HG03432 (cell line): ENCODE data around the gene E2F6.

Source experiments
- ATAC-seq: cut with Tn5 transposase; IDR thresholded peaks from one replicate; pipeline ENCODE4 v1.9.1; 2021; ENCODE audit warnings: mild to moderate bottlenecking, moderate library complexity; ENCODE audit not compliant: unreplicated experiment

Gene E2F6

GRCh38 chr2:11493282-11493681, 27.3 kb upstream of the E2F6 start:
- no peak for ATAC-seq

DNA sequence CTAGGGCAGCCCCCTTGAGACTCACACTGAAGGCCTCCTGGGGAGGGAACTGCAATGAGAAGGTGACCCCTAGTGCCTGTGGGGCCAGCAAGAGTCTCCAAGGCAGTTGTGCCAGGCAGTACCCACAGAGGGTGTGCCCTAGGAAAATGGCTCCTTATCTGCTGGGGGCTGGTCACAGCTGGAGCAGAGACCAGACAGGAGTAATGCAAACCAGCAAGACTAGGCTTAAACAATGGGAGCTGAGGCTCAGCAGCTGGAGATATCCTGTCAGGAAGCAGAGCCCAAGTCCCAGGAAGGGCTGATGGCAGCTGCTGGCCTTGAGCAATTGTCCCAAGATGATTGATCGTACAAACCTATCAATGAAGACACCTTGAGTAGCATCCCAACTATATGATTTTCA, 26.8 kb upstream of the E2F6 start:
- ATAC-seq = no peak

- no peak for ATAC-seq
Measured at GRCh38 chr2:11492244-11492643, 26.3 kb upstream of the E2F6 start.

DNA sequence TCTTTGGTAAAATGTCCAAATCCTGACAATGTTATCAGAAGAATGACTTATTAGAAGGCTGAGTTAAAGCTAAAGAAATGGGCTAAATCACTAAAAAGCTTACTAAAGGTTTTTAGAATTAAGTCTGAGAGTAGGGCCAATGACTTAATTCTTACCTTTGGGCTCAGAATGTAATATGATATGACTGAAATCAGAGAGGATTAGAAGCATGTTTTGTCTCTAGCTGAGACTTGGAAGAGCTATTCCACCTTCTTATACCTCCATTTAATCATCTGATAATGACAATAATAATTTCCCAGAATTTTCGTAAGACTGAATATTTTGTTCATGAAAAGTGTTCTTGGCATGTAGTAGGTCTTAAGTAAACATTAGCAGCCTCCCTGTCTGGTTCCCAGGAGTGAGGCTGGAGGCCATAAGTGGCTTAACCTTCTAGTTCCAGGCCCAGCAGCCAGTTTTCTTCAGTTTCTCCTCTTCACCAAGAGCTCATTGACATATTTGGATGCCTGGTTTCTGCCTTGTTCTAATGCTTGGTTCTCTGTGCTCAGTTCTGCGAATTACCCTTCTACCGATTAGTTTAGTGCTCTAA, 25.5 kb upstream of the E2F6 start:
- ATAC-seq = no peak

GRCh38 chr2:11490194-11490593, 24.2 kb upstream of the E2F6 start:
- ATAC-seq = no peak

DNA sequence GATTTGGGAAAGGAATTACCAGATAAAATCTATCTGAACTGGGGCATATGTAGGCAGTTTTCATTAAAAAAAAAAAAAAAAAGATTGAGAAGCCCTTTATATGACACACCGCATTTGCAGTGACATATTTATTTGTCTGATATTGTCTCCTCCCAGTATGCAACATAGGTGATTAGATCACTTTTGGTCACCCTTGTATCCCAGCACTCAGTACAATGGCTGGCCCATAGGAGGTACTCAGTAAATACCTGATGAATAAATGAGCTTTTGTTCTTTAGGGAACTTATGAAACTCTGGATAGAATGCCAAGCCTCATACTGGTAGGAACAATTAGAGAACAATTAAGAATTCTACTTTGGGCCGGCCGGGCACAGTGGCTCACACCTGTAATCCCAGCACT, 22.8 kb upstream of the E2F6 start:
- no peak for ATAC-seq

DNA sequence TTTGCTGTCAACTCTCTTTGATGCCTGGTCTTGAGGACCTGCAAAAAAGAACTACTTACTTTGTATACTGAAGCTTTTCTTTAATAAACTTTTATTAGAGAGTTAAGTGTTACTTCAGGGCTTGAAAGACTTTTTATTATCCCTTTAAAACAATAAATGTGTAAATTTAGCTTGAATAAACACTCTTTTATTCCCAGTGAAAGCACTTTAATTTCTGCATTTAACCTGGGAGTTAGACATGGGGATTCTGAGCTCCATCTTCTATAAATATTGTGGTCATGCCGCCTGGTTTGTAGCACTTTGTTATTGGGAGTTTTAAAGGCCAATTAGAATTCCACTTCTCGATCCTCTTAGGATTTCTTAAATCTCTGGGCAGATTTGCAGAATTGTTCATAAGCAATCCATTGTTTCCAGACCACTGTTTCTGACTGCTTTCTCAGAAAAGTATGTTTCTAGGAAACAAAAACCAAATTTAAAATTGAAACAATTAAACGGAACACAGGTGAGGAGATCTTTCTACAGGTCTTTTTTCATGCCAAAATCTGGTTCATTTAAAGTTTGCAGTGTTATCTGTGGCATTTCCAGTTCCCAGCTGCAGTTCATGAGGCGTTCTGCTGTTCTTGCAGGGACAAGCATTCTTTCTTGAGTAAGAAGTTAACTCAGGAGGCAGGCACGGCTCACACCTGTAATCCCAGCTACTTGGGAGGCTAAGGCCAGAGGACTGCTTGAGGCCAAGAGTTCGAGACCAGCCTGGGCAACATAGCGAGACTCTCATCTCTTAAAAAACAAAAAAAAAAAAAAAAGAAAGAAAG, 18.1 kb upstream of the E2F6 start:
- no peak for ATAC-seq

DNA sequence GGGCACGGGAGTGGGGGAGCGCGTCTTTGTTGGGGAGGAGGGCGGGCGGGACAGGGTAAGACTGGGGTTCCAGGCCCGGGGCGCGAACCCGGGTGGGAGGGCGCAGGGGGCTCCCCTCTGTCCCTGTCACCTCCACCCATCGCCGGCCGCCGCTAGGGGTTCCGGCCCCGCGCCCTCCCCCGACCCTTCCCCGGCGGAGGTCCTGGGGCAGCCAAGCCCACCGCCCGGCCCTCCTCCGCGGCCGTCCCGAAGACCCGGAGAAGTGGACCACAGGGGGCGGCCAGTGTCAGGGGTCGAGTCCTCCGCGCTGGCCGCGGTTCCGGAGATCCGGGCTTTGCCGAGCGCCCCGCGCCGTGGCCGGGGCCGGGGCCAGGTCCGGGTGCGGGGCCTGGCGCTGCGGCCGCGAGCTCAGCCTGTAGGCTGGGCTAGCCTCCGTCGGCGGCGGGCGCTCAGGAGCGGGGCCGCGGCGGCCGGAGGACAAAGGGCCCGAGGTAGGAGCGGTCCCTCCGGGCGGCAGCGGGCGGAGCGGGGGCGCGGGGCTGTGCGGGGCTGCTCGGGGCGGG, 16.6 kb upstream of the E2F6 start:
- no peak for ATAC-seq

DNA sequence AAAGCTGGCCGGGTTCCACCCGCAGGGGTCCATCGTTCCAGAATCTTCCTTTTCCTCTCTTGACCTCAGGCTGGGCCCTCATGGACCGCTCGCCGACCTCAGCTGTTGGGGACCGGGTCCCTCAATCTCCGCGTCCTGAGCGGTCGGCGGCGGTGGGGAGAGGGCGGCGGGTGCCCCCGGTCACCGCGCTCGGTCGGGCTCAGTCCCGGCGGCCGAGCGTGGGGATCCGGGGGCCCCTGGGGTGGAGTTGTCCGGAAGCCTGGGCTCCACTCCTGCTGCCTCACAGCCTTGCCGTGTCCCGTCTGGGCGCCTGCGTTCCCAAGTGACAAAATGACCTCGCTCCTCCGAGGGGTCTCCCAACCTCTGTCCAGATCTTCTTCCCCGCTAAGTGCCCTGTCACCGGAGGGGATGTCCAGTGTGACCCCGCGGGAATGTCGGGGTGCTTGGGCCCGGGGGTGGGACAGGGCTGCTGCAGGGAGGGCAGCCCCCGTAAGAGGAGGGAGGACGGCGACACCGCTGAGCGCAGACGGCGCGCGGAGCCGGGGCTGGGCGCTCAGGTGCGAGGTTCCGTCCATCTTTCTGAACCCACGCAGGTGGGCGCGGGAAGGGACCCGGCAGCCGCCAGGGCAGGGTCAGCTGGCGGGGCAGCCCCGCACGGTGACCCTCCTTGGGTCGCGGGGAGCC, 16.0 kb upstream of the E2F6 start:
- no peak for ATAC-seq

DNA sequence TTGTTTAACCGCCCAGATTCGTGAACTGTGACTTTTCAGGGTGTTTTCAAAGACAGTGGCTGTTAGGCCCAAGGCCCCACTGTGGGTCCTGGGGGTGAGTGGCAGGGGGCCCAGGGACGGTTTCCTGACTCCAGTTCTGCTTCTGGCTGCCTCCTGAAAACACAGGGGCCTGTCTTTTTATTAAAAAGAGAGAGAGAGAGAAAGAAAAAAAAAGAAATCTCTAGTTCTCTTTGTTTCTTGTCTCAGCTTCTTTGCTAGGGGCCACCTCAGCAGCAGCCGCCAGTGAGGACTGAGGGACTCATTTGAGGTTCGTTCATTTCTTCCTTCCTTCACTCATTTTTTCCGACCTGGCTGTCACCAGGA, 15.4 kb upstream of the E2F6 start:
- no peak for ATAC-seq

DNA sequence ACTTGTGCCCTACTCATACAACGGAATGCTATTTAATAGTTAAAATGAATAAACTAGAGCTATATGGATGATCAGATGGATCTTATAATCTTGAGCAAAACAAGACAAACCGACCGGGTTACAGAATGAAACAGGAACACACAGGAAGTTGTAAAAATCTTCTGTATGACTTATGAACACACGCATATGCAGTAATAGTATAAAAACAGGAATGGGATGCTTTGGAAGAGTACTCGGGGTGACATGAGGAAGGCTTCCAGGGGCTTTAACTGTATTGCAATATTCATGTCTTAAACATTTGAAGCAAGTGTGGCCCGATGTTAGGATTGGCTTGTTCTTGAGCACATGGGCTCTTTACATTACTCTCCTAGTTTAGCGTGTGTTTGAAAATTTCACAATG, 14.9 kb upstream of the E2F6 start:
- ATAC-seq = no peak

DNA sequence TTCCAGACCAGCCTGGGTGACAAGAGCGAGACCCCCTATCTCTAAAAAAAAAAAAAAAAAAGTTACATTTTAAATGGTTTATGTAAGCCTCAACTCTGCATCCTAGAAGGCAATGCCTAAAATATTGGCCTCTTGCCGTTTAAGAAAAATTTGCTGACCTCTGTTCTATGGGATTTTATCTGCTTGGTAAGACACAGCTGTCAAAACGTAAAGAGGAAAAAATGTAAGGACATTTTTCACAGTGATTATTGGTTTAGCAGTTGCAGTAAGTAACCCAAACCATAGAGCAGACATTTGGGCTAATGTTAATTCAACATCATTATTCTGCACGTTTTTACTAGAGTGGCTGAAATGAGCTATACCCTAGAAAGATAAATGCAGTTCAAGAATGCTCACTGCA, 14.4 kb upstream of the E2F6 start:
- no peak for ATAC-seq

- no peak for ATAC-seq
Measured at GRCh38 chr2:11478899-11479605, 13.1 kb upstream of the E2F6 start.

- ATAC-seq = no peak
Measured at GRCh38 chr2:11477994-11478393, 12.0 kb upstream of the E2F6 start.

DNA sequence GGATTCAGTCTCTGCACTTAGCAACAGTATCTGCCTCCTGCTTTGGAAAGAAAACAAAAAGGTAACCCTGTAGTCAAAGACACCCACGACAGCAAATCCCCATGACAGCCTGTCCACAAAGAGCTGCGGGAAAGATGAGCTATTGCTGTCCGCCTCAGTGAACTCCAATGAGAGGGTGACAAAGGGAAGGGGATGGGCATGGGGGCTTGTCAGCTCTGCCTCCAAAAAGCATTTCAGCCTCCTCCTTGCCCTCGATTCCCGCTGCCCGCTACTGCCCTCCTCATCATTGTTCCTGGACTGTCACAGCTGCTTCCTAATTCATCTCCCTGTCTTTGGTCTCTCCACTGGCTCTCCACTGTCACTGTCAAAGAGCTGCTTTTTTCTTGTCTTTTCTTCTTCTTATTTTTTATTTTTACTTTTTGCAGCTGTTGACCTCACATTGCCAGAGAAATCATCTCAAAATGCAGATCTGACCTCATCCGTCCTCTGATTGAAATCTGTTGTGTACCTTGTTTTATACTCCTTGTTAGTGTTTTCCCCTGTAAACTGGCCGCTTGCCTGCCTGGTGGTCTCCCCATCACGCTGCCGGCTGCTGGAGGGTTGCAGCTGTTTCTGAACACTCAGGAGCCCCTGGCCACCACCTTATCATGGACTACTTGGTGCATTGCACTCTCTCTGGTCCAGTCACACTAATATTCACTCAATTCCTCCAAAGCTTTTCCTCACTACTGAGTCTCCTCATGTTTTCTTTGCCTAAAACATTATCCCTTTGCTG, 7.9 kb upstream of the E2F6 start:
- ATAC-seq = no peak

GRCh38 chr2:11467749-11468148, 1.8 kb upstream of the E2F6 start:
- no peak for ATAC-seq

- no peak for ATAC-seq
Measured at GRCh38 chr2:11467129-11467649, 1.2 kb upstream of the E2F6 start.

DNA sequence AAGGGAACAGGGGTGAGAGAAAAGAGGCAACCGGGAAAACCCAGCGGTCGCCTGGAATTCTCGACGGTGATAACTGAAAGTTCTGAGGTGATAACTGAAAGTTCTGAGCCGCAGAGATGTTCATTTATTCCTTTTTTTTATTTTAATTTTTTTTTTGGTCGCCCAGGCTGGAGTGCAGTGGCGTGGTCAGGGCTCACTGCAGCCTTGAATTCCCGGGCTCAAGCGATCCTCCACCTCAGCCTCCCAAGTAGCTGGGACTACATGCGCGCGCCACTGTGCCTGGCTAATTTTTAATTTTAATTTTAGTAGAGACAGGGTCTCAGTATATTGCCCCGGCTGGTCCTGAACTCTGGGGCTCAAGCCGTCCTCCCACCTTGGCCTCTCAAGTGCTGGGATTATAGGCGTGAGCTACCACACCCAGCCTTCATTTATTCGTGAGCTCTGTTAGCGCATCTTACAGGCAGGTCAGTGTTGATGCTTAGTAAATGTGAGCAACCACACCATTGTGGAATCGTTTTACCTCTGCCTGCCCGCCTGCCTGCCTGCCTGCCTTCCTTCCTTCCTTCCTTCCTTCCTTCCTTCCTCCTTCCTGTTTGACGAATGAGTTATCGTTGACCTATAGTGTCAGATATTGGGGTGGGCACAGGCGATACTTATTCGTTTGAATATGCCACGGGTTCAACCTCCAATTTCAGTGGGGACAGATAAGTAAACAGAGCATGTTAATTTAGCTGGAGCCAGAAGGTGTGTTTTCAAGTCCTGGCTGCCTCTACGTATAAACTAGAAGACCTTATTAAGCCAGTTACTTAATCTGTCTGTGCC, 557 bp upstream of the E2F6 start:
- ATAC-seq = peak; percentile 23

DNA sequence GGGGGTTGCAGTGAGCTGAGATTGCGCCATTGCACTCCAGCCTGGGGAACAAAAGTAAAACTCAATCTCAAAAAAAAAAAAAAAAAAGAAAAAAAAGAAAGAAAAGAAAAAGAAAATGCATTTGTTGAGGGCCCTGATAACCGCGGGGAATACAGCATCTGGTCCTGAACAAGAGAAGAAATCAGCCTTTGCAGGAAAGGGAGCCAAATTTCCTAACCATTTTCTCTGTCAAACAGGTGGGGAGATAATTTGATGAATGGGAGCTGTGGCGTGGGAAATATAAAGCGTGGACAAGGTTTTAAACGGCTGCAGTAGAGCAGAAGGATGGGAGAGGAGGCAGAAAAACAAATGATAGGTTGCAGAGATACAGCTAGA, 864 bp downstream of the E2F6 start:
- no peak for ATAC-seq

DNA sequence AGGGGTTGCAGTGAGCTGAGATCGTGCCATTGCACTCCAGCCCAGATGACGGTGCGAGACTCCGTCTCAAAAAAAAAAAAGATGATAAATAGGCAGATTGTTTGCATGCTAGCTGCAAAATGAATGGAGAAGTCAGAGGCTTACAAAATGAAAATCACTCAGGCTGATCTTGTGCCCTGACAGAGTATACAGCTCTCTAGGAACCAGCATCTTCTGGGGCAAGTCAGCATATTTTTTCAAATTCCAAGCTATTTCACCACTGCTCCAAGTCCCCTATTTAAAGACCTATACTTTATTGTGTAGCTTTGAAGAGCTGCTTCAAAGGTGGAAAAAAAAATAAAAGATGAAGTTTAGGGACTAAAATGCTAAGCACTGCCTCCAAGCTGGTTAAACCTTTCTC, 6.1 kb downstream of the E2F6 start:
- ATAC-seq = no peak
